ENCODE results near the gene ACOX1. TPM values are rescaled to one million over a fixed set of nuclear protein-coding genes. Genes with fewer than 3 reads are reported as not detected.

ACOX1 gene
- total and polyA plus RNA-seq, 8 donors, result 11.9 to 133 (median 29.8) TPM

GRCh38 chr17:75942473-75942872, 36.5 kb downstream of the ACOX1 start:
- Histone ChIP-seq H3K27me3 (no peaks in the 10 kb centered on the region), H3K4me1 (peaks cover 9 to 17% (median 13%) of the 10 kb centered on the region in 4 donors), H3K27ac (no peak overlapping the region), H3K9me3 (no peaks in the 10 kb centered on the region), H3K36me3 (peaks cover 16 to 50% (median 42%) of the 10 kb centered on the region in 4 donors), H3K4me3 (no peak overlapping the region)
- 86 to 93% (median 89%) methylated on average over 4 of the region's 4 CpGs for WGBS, 5 donors
- TF ChIP-seq CTCF (IDR thresholded peaks at IDR 0.05), result no peak
- intact Hi-C loops (cut with DNase I; ENCODE audit: low total_unique reads), result no loop called here
- DNase-seq, result no peak

- WGBS, 5 donors, result 36 to 40% (median 37%) methylated on average over 6 of the region's 6 CpGs
- intact Hi-C loops (cut with DNase I; ENCODE audit: low total_unique reads), result no loop called here
- Histone ChIP-seq H3K9me3 (no peaks in the 10 kb centered on the region), H3K4me1 (peaks cover 9 to 17% (median 13%) of the 10 kb centered on the region in 4 donors), H3K27me3 (no peaks in the 10 kb centered on the region), H3K4me3 (peak overlapping the region; percentile 69 to 88 (median 76)), H3K36me3 (peaks cover 6 to 39% (median 32%) of the 10 kb centered on the region in 4 donors), H3K27ac (peak overlapping the region in 3 of 5 donors; percentile 45 to 86 (median 86))
- DNase-seq, result no peak
- TF ChIP-seq EP300 (IDR thresholded peaks at IDR 0.05) (no peak), POLR2AphosphoS5 (IDR thresholded peaks at IDR 0.05) (no peak), POLR2A (IDR thresholded peaks at IDR 0.05) (no peak)
Observed at GRCh38 chr17:75941442-75941819, 37.5 kb downstream of the ACOX1 start.

GRCh38 chr17:75940727-75941441, 38.1 kb downstream of the ACOX1 start, which contains the start of gene FBF1:
Gene FBF1 (minus strand): TSS chr17:75941042. CDS start chr17:75938149, 2,893 bp downstream.
- H3K27me3 ChIP-seq, result no peaks in the 10 kb centered on the region
- H3K4me1 ChIP-seq, result peaks cover 9 to 17% (median 13%) of the 10 kb centered on the region in 4 donors
- peak within 1 kb of the TSS; percentile 69 to 88 (median 76) for H3K4me3 ChIP-seq
- TF ChIP-seq POLR2AphosphoS5 (IDR thresholded peaks at IDR 0.05) (peak; percentile 85 to 98 (median 91)), EP300 (IDR thresholded peaks at IDR 0.05) (no peak), POLR2A (IDR thresholded peaks at IDR 0.05) (peak in 2 of 4 donors; percentile 24 to 62), CTCF (IDR thresholded peaks at IDR 0.05) (peak in 1 of 7 experiments; percentile 14)
- DNase-seq, result peak; percentile 96 to 98
- intact Hi-C loops (cut with DNase I; ENCODE audit: low total_unique reads), result no loop called here
- WGBS, 5 donors, result 0 to 1% (median 1%) methylated on average over 34 to 63 of the region's 63 CpGs
- H3K27ac ChIP-seq, result peak within 1 kb of the TSS; percentile 72 to 86 (median 76)
- peaks cover under 1 to 34% (median 26%) of the 10 kb centered on the region in 4 donors for H3K36me3 ChIP-seq
- no peaks in the 10 kb centered on the region for H3K9me3 ChIP-seq

- Histone ChIP-seq H3K27ac (no peak overlapping the region), H3K4me1 (peaks cover 9 to 17% (median 13%) of the 10 kb centered on the region in 4 donors), H3K4me3 (no peak overlapping the region), H3K36me3 (peaks cover 0 to 2% (median under 1%) of the 10 kb centered on the region in 4 donors), H3K27me3 (no peaks in the 10 kb centered on the region), H3K9me3 (no peaks in the 10 kb centered on the region)
- 85 to 90% (median 85%) methylated on average over 13 of the region's 13 CpGs for WGBS, 5 donors
- no peak for DNase-seq
- TF ChIP-seq EP300 (IDR thresholded peaks at IDR 0.05), result no peak
- TF ChIP-seq POLR2A (IDR thresholded peaks at IDR 0.05), result no peak
- TF ChIP-seq POLR2AphosphoS5 (IDR thresholded peaks at IDR 0.05), result no peak
- TF ChIP-seq CTCF (IDR thresholded peaks at IDR 0.05), result no peak
- intact Hi-C loops (cut with DNase I; ENCODE audit: low total_unique reads), result no loop called here
Observed at GRCh38 chr17:75937652-75938051, 41.3 kb downstream of the ACOX1 start.

GRCh38 chr17:75933808-75934207, 45.2 kb downstream of the ACOX1 start:
- Histone ChIP-seq H3K4me1 (no peaks in the 10 kb centered on the region), H3K36me3 (no peaks in the 10 kb centered on the region), H3K4me3 (no peak overlapping the region), H3K9me3 (no peaks in the 10 kb centered on the region), H3K27ac (no peak overlapping the region), H3K27me3 (no peaks in the 10 kb centered on the region)
- intact Hi-C loops (cut with DNase I; ENCODE audit: low total_unique reads), result no loop called here
- DNase-seq, result no peak
- WGBS, 5 donors, result 77 to 87% (median 82%) methylated on average over 4 of the region's 4 CpGs
- TF ChIP-seq POLR2AphosphoS5 (IDR thresholded peaks at IDR 0.05) (no peak), POLR2A (IDR thresholded peaks at IDR 0.05) (no peak), EP300 (IDR thresholded peaks at IDR 0.05) (no peak), CTCF (IDR thresholded peaks at IDR 0.05) (no peak)

Data from stomach (tissue), 9 donors.